Measurements from ENCODE around the gene BLOC1S3. TPM values are rescaled to one million over a fixed set of nuclear protein-coding genes. Genes with fewer than 3 reads are reported as not detected.

BLOC1S3 gene
- total and polyA plus RNA-seq, 2 of the 4 experiments (the other 2 are of a cell fraction), result 1.1 to 4.9 TPM

GRCh38 chr19:45184115-45184514, 5.5 kb downstream of the BLOC1S3 start:
- H3K9me3 ChIP-seq (ENCODE audit: control insufficient read depth, insufficient read depth, low read length), result no peaks in the 10 kb centered on the region
- H2BK120ac ChIP-seq (ENCODE audit: low read depth, low read length), result no peak overlapping the region
- no peak overlapping the region for H2AK9ac ChIP-seq (replicated peaks; ENCODE audit: low read depth, low read length, poor library complexity)
- H3K14ac ChIP-seq (replicated peaks; ENCODE audit: low read depth, low read length), result no peak overlapping the region
- intact Hi-C loops (cut with micrococcal nuclease), result no loop called here
- H2BK5ac ChIP-seq (ENCODE audit: low read depth, low read length, poor library complexity, severe bottlenecking), result no peak overlapping the region
- no peak overlapping the region for H3K56ac ChIP-seq (ENCODE audit: extremely low read depth, insufficient read depth, low read length)
- H3K27me3 ChIP-seq (ENCODE audit: control insufficient read depth, insufficient read depth, low read length), result no peaks in the 10 kb centered on the region
- dilution Hi-C loops (cut with HindIII; ENCODE audit: low sequenced_read_pairs, unreplicated experiment), result no loop called here
- H3K4ac ChIP-seq (ENCODE audit: low read depth, low read length), result no peak overlapping the region
- no peak overlapping the region for H2AK5ac ChIP-seq (ENCODE audit: low read depth, low read length)
- ATAC-seq (ENCODE audit: low read depth), result no peak
- no TSS peak for BruUV-seq (replicated peaks)
- peaks cover 11 to 32% of the 10 kb centered on the region in 2 experiments for H3K79me1 ChIP-seq (ENCODE audit: low read depth in 1 of 2, low read length in 2 of 2)
- H4K20me1 ChIP-seq (ENCODE audit: insufficient read depth, low read length), result peaks cover 16% of the 10 kb centered on the region; the same call in 1 of the 2 replicates
- no peak for DNase-seq
- H3K4me1 ChIP-seq (ENCODE audit: control insufficient read depth, insufficient read depth, low read length), result peaks cover 4% of the 10 kb centered on the region; the same call in 1 of the 2 replicates
- in situ Hi-C loops (cut with MboI; ENCODE audit: low sequenced_read_pairs), result no loop called here
- H3K4me2 ChIP-seq (ENCODE audit: low read depth, low read length), result no peak overlapping the region
- 100% methylated on average over 2 of the region's 5 CpGs; no CpG with 5 or more reads in 1 of the 2 experiments for WGBS, 2 experiments (ENCODE audit: extremely low coverage in 2 of 2, insufficient read length in 1 of 2)
- H3K9me1 ChIP-seq (ENCODE audit: insufficient read depth, low read length), result 0 out of 2 replicates have a peak, but pooled peaks cover 5% of the 10 kb centered on the region
- H4K5ac ChIP-seq (ENCODE audit: low read depth, low read length), result no peak overlapping the region
- H2BK15ac ChIP-seq (ENCODE audit: low read depth, low read length), result no peak overlapping the region
- no peak overlapping the region for H2BK20ac ChIP-seq (ENCODE audit: low read depth, low read length)
- no peak overlapping the region for H3K27ac ChIP-seq (ENCODE audit: insufficient read depth, low read length)
- POLR2A ChIA-PET (ENCODE audit: unreplicated experiment), result no interaction called here
- CTCF ChIA-PET, result interaction anchor here (0.6 kb wide), 1 partner anchor 104 kb away, joined by 3 read pairs; no protein-coding TSS in a partner anchor
- H3K4me3 ChIP-seq (ENCODE audit: insufficient read depth, low read depth, low read length), result no peak overlapping the region
- H3K18ac ChIP-seq (ENCODE audit: low read depth, low read length), result no peak overlapping the region
- H4K8ac ChIP-seq (ENCODE audit: low read depth in 2 of 2, low read length in 2 of 2), result no peak overlapping the region
- H4K91ac ChIP-seq (ENCODE audit: insufficient read depth, low read depth, low read length), result no peak overlapping the region
- H3K23ac ChIP-seq (ENCODE audit: low read depth, low read length), result no peak overlapping the region
- H3K9ac ChIP-seq (ENCODE audit: low read depth, low read length), result no peak overlapping the region
- no peak overlapping the region for H2AFZ ChIP-seq (replicated peaks; ENCODE audit: low read length, poor library complexity)
- peaks cover 4% of the 10 kb centered on the region; the same call in 1 of the 2 replicates for H3K36me3 ChIP-seq (ENCODE audit: control insufficient read depth, insufficient read depth, low read length)
- TF ChIP-seq MAZ (IDR thresholded peaks at IDR 0.05; ENCODE audit: borderline replicate concordance, low read depth, low read length), result no peak
- TF ChIP-seq RFX5 (IDR thresholded peaks at IDR 0.05; ENCODE audit: low read depth, low read length), result no peak
- TF ChIP-seq RCOR1 (IDR thresholded peaks at IDR 0.05; ENCODE audit: insufficient replicate concordance, low read length), result no peak
- no peak for TF ChIP-seq MAFK (IDR thresholded peaks at IDR 0.05; ENCODE audit: low read depth, low read length)
- no peak for TF ChIP-seq RAD21 (IDR thresholded peaks at IDR 0.05; ENCODE audit: low read length)
- no peak for TF ChIP-seq CEBPB (IDR thresholded peaks at IDR 0.05; ENCODE audit: low read depth, low read length)
- no peak for TF ChIP-seq NFE2L2 (IDR thresholded peaks at IDR 0.05; ENCODE audit: low read depth, low read length)
- no peak for TF ChIP-seq BHLHE40 (IDR thresholded peaks at IDR 0.05; ENCODE audit: low read depth, low read length)
- TF ChIP-seq USF2 (IDR thresholded peaks at IDR 0.05; ENCODE audit: low read depth, low read length), result no peak
- no peak for TF ChIP-seq MXI1 (IDR thresholded peaks at IDR 0.05; ENCODE audit: borderline replicate concordance, low read depth, low read length)
- no peak for TF ChIP-seq FOS (IDR thresholded peaks at IDR 0.05; ENCODE audit: low read depth, low read length)
- no peak for TF ChIP-seq CHD1 (IDR thresholded peaks at IDR 0.05; ENCODE audit: low read depth, low read length)
- no peak for TF ChIP-seq ELK1 (IDR thresholded peaks at IDR 0.05; ENCODE audit: borderline replicate concordance, low read depth, low read length)
- TF ChIP-seq CTCF (conservative IDR thresholded peaks at IDR 0.05; ENCODE audit: low read depth, low read length), result no peak
- no peak for TF ChIP-seq SMC3 (IDR thresholded peaks at IDR 0.05; ENCODE audit: low read depth, low read length)
- TF ChIP-seq POLR2A (IDR thresholded peaks at IDR 0.05; ENCODE audit: low read depth, low read length), result no peak
